ENCODE measurements around the gene CD22. TPM values are rescaled to one million over a fixed set of nuclear protein-coding genes. Genes with fewer than 3 reads are reported as not detected.

The CD22 gene
- total RNA-seq, 1 donor from 2014 or later = 4.7 TPM

GRCh38 chr19:35310811-35311465, 18.0 kb upstream of the CD22 start:
- H3K9ac ChIP-seq (ENCODE audit: low read depth in 1 of 3, low read length in 3 of 3) = no peak overlapping the region
- no peaks in the 10 kb centered on the region for H3K4me1 ChIP-seq (ENCODE audit: control insufficient read depth in 3 of 3, insufficient read depth in 3 of 3, low read length in 3 of 3)
- no peaks in the 10 kb centered on the region for H3K9me3 ChIP-seq (ENCODE audit: control insufficient read depth in 3 of 3, low read length in 3 of 3)
- H3K36me3 ChIP-seq (ENCODE audit: control insufficient read depth in 3 of 3, insufficient read depth in 3 of 3, low read length in 3 of 3) = no peaks in the 10 kb centered on the region
- H3K27ac ChIP-seq (ENCODE audit: low read depth, low read length) = no peak overlapping the region
- H3K4me3 ChIP-seq (ENCODE audit: low read length in 3 of 3) = no peak overlapping the region
- peaks cover 4 to 8% (median 8%) of the 10 kb centered on the region in 3 donors for H3K27me3 ChIP-seq (ENCODE audit: control insufficient read depth in 3 of 3, insufficient read depth in 3 of 3, low read length in 3 of 3)

- H3K9ac ChIP-seq (ENCODE audit: low read depth in 1 of 3, low read length in 3 of 3) = no peak overlapping the region
- peaks cover 4 to 8% (median 6%) of the 10 kb centered on the region in 3 donors for H3K27me3 ChIP-seq (ENCODE audit: control insufficient read depth in 3 of 3, insufficient read depth in 3 of 3, low read length in 3 of 3)
- H3K4me3 ChIP-seq (ENCODE audit: low read length in 3 of 3) = no peak overlapping the region
- no peaks in the 10 kb centered on the region for H3K9me3 ChIP-seq (ENCODE audit: control insufficient read depth in 3 of 3, low read length in 3 of 3)
- no peaks in the 10 kb centered on the region for H3K4me1 ChIP-seq (ENCODE audit: control insufficient read depth in 3 of 3, insufficient read depth in 3 of 3, low read length in 3 of 3)
- H3K36me3 ChIP-seq (ENCODE audit: control insufficient read depth in 3 of 3, insufficient read depth in 3 of 3, low read length in 3 of 3) = no peaks in the 10 kb centered on the region
- no peak overlapping the region for H3K27ac ChIP-seq (ENCODE audit: low read depth, low read length)
Observed at GRCh38 chr19:35311901-35312665, 16.9 kb upstream of the CD22 start.

GRCh38 chr19:35313587-35313986, 15.4 kb upstream of the CD22 start:
- Histone ChIP-seq H3K4me3 (ENCODE audit: low read length in 3 of 3) (no peak overlapping the region), H3K36me3 (ENCODE audit: control insufficient read depth in 3 of 3, insufficient read depth in 3 of 3, low read length in 3 of 3) (no peaks in the 10 kb centered on the region), H3K9ac (ENCODE audit: low read depth in 1 of 3, low read length in 3 of 3) (no peak overlapping the region), H3K9me3 (ENCODE audit: control insufficient read depth in 3 of 3, low read length in 3 of 3) (no peaks in the 10 kb centered on the region), H3K27ac (ENCODE audit: low read depth, low read length) (no peak overlapping the region), H3K4me1 (ENCODE audit: control insufficient read depth in 3 of 3, insufficient read depth in 3 of 3, low read length in 3 of 3) (peaks cover 0 to 1% (median under 1%) of the 10 kb centered on the region in 3 donors), H3K27me3 (ENCODE audit: control insufficient read depth in 3 of 3, insufficient read depth in 3 of 3, low read length in 3 of 3) (peaks cover 0 to 8% (median 4%) of the 10 kb centered on the region in 3 donors)

- Histone ChIP-seq H3K4me3 (ENCODE audit: low read length in 3 of 3) (no peak overlapping the region), H3K36me3 (ENCODE audit: control insufficient read depth in 3 of 3, insufficient read depth in 3 of 3, low read length in 3 of 3) (no peaks in the 10 kb centered on the region), H3K9me3 (ENCODE audit: control insufficient read depth in 3 of 3, low read length in 3 of 3) (no peaks in the 10 kb centered on the region), H3K27me3 (ENCODE audit: control insufficient read depth in 3 of 3, insufficient read depth in 3 of 3, low read length in 3 of 3) (peaks cover 0 to 8% (median 4%) of the 10 kb centered on the region in 3 donors), H3K27ac (ENCODE audit: low read depth, low read length) (no peak overlapping the region), H3K9ac (ENCODE audit: low read depth in 1 of 3, low read length in 3 of 3) (no peak overlapping the region), H3K4me1 (ENCODE audit: control insufficient read depth in 3 of 3, insufficient read depth in 3 of 3, low read length in 3 of 3) (peaks cover 0 to 6% (median 5%) of the 10 kb centered on the region in 3 donors)
Observed at GRCh38 chr19:35314031-35314430, 15.0 kb upstream of the CD22 start.

GRCh38 chr19:35314858-35315470, 14.0 kb upstream of the CD22 start:
- H3K4me1 ChIP-seq (ENCODE audit: control insufficient read depth in 3 of 3, insufficient read depth in 3 of 3, low read length in 3 of 3) = peaks cover 0 to 11% (median 10%) of the 10 kb centered on the region in 3 donors
- H3K36me3 ChIP-seq (ENCODE audit: control insufficient read depth in 3 of 3, insufficient read depth in 3 of 3, low read length in 3 of 3) = no peaks in the 10 kb centered on the region
- H3K4me3 ChIP-seq (ENCODE audit: low read length in 3 of 3) = no peak overlapping the region
- peaks cover 0 to 4% (median 4%) of the 10 kb centered on the region in 3 donors for H3K27me3 ChIP-seq (ENCODE audit: control insufficient read depth in 3 of 3, insufficient read depth in 3 of 3, low read length in 3 of 3)
- no peaks in the 10 kb centered on the region for H3K9me3 ChIP-seq (ENCODE audit: control insufficient read depth in 3 of 3, low read length in 3 of 3)
- H3K9ac ChIP-seq (ENCODE audit: low read depth in 1 of 3, low read length in 3 of 3) = no peak overlapping the region
- no peak overlapping the region for H3K27ac ChIP-seq (ENCODE audit: low read depth, low read length)

- no peak overlapping the region for H3K4me3 ChIP-seq (ENCODE audit: low read length in 3 of 3)
- no peak overlapping the region for H3K9ac ChIP-seq (ENCODE audit: low read depth in 1 of 3, low read length in 3 of 3)
- no peaks in the 10 kb centered on the region for H3K36me3 ChIP-seq (ENCODE audit: control insufficient read depth in 3 of 3, insufficient read depth in 3 of 3, low read length in 3 of 3)
- peaks cover 0 to 11% (median 10%) of the 10 kb centered on the region in 3 donors for H3K4me1 ChIP-seq (ENCODE audit: control insufficient read depth in 3 of 3, insufficient read depth in 3 of 3, low read length in 3 of 3)
- peaks cover 0 to 4% (median 2%) of the 10 kb centered on the region in 3 donors for H3K27me3 ChIP-seq (ENCODE audit: control insufficient read depth in 3 of 3, insufficient read depth in 3 of 3, low read length in 3 of 3)
- no peak overlapping the region for H3K27ac ChIP-seq (ENCODE audit: low read depth, low read length)
- H3K9me3 ChIP-seq (ENCODE audit: control insufficient read depth in 3 of 3, low read length in 3 of 3) = no peaks in the 10 kb centered on the region
Observed at GRCh38 chr19:35315883-35316282, 13.1 kb upstream of the CD22 start.

- H3K4me1 ChIP-seq (ENCODE audit: control insufficient read depth in 3 of 3, insufficient read depth in 3 of 3, low read length in 3 of 3) = peaks cover 0 to 11% (median 10%) of the 10 kb centered on the region in 3 donors
- H3K4me3 ChIP-seq (ENCODE audit: low read length in 3 of 3) = no peak overlapping the region
- peaks cover 0 to 4% (median 2%) of the 10 kb centered on the region in 3 donors for H3K27me3 ChIP-seq (ENCODE audit: control insufficient read depth in 3 of 3, insufficient read depth in 3 of 3, low read length in 3 of 3)
- no peaks in the 10 kb centered on the region for H3K9me3 ChIP-seq (ENCODE audit: control insufficient read depth in 3 of 3, low read length in 3 of 3)
- H3K9ac ChIP-seq (ENCODE audit: low read depth in 1 of 3, low read length in 3 of 3) = no peak overlapping the region
- no peak overlapping the region for H3K27ac ChIP-seq (ENCODE audit: low read depth, low read length)
- H3K36me3 ChIP-seq (ENCODE audit: control insufficient read depth in 3 of 3, insufficient read depth in 3 of 3, low read length in 3 of 3) = no peaks in the 10 kb centered on the region
Observed at GRCh38 chr19:35316560-35316959, 12.4 kb upstream of the CD22 start.

GRCh38 chr19:35317464-35318043, 11.4 kb upstream of the CD22 start:
- no peak overlapping the region for H3K9ac ChIP-seq (ENCODE audit: low read depth in 1 of 3, low read length in 3 of 3)
- peaks cover 0 to 4% (median 0%) of the 10 kb centered on the region in 3 donors for H3K9me3 ChIP-seq (ENCODE audit: control insufficient read depth in 3 of 3, low read length in 3 of 3)
- H3K27me3 ChIP-seq (ENCODE audit: control insufficient read depth in 3 of 3, insufficient read depth in 3 of 3, low read length in 3 of 3) = peaks cover 0 to 4% (median 2%) of the 10 kb centered on the region in 3 donors
- H3K4me3 ChIP-seq (ENCODE audit: low read length in 3 of 3) = no peak overlapping the region
- H3K36me3 ChIP-seq (ENCODE audit: control insufficient read depth in 3 of 3, insufficient read depth in 3 of 3, low read length in 3 of 3) = no peaks in the 10 kb centered on the region
- H3K27ac ChIP-seq (ENCODE audit: low read depth, low read length) = no peak overlapping the region
- H3K4me1 ChIP-seq (ENCODE audit: control insufficient read depth in 3 of 3, insufficient read depth in 3 of 3, low read length in 3 of 3) = peaks cover 0 to 11% (median 10%) of the 10 kb centered on the region in 3 donors

- no peak overlapping the region for H3K27ac ChIP-seq (ENCODE audit: low read depth, low read length)
- no peaks in the 10 kb centered on the region for H3K36me3 ChIP-seq (ENCODE audit: control insufficient read depth in 3 of 3, insufficient read depth in 3 of 3, low read length in 3 of 3)
- peaks cover 0 to 4% (median 2%) of the 10 kb centered on the region in 3 donors for H3K27me3 ChIP-seq (ENCODE audit: control insufficient read depth in 3 of 3, insufficient read depth in 3 of 3, low read length in 3 of 3)
- H3K4me3 ChIP-seq (ENCODE audit: low read length in 3 of 3) = no peak overlapping the region
- H3K9ac ChIP-seq (ENCODE audit: low read depth in 1 of 3, low read length in 3 of 3) = no peak overlapping the region
- peaks cover 0 to 4% (median 0%) of the 10 kb centered on the region in 3 donors for H3K9me3 ChIP-seq (ENCODE audit: control insufficient read depth in 3 of 3, low read length in 3 of 3)
- peaks cover 0 to 11% (median 10%) of the 10 kb centered on the region in 3 donors for H3K4me1 ChIP-seq (ENCODE audit: control insufficient read depth in 3 of 3, insufficient read depth in 3 of 3, low read length in 3 of 3)
Observed at GRCh38 chr19:35318679-35319448, 10.1 kb upstream of the CD22 start.

Data from skeletal muscle tissue (tissue), 4 donors.